Activated naive CD4-positive, alpha-beta T cell treated with anti-CD3 and anti-CD28 coated beads, Interleukin-2, amount 50 U/mL, for 72 hours (primary cell): ENCODE data around the gene CALML5. TPM values are rescaled to one million over a fixed set of nuclear protein-coding genes. Genes with fewer than 3 reads are reported as not detected.
A peak's percentile ranks its signal among the peaks of the same experiment; 100 is the strongest.

Experiments
- ATAC-seq, 2 donors: fragments of 150-1000 bp; cut with Tn5 transposase; 2 replicates each; pipeline ENCODE4 v1.10.0; 2021; ENCODE audit warnings: mild to moderate bottlenecking in 2 of 2, moderate library complexity in 2 of 2
- DNase-seq, 2 donors: peaks; one replicate each; pipeline ENCODE4 v3.0.0; 2021 to 2022; ENCODE audit warnings: low spot score in 2 of 2
- H3K27ac Mint-ChIP-seq, 2 donors: one replicate each; pipeline ENCODE4 v1.8.0; 2022; ENCODE audit warnings: mild to moderate bottlenecking in 2 of 2, mixed read lengths in 2 of 2
- H3K36me3 Mint-ChIP-seq, 2 donors: one replicate each; pipeline ENCODE4 v1.8.0; 2022; ENCODE audit warnings: mixed read lengths in 2 of 2
- H3K9me3 Mint-ChIP-seq, 2 donors: one replicate each; pipeline ENCODE4 v1.8.0; 2022; ENCODE audit warnings: mixed read lengths in 2 of 2
- total RNA-seq, 2 donors: library from RNA; stranded (reverse); gene quantifications; one replicate each; pipeline ENCODE4 v1.2.3, GENCODE V29; 2022

Gene CALML5
- total RNA-seq, 2 donors from 2014 or later, result not detected

DNA sequence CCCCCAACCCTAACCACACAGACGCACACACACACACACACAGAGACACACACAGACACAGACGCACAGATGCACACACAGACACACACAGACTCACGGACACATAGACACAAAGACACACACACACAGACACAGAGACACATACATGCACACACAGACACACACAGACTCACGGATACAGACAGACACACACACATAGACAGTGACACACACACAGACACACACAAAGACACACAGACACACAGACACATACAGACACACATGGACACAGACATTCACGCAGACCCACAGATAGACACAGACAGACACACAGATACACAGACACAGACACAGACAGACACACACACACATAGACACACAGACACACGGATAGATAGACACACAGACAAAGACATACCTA is 2.1 kb downstream of the CALML5 start:
- DNase-seq (no peak), ATAC-seq (no peak)
- Mint-ChIP-seq H3K36me3 (peaks cover 0 to 7% of the 10 kb centered on the region in 2 donors), H3K9me3 (peaks cover under 1 to 6% of the 10 kb centered on the region in 2 donors), H3K27ac (no peak overlapping the region)

DNA sequence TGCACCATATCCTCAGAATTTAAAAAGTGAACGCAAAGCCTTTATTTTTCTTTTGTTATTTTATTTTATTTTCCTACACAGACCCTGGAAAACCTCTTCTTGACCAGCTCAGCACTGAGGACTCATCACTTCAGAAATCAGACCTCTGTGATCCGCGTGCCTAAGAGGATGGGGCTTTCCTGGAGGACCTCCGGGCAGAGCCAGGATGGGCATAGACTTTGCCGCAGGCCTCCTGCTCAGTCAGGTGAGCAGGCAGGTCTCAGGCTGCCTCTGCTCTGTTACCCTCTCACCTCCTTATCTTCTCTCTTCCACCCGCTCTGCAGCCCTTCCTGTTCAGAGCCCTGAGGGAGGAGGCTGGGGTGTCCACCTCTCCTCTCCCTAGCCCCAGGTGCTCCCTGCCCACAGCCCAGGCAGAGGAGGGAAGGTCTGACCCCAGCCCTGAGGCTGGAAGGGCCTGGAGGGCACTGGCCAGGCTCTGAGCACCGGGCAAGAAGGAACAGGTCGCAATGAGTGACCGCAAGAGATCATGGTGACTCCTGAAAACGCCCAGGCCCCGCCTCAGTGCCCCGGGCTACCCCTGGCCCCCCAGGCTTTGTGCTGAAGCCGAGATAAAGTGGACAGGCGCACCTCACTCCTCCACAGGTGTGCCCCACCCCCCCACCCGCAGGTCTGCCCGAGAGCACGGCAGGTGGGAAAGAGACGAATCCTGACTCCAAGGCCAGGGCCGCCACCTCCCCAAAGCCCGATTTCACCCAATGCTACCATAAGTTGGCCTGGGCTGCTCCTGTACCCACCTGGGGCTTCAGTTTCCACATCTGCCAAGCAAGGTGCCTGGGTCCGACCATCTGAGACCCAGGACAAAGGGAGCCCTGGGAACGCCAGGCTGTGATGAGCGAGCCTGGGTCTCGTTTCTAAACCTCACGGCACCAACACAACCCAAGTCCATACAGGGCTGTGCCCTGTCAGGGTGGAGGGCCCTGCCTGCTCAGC is 2.8 kb downstream of the CALML5 start:
- no peak for DNase-seq
- H3K27ac Mint-ChIP-seq, result no peak overlapping the region
- ATAC-seq, result no peak
- peaks cover 6 to 12% of the 10 kb centered on the region in 2 donors for H3K9me3 Mint-ChIP-seq
- H3K36me3 Mint-ChIP-seq, result peaks cover 0 to 14% of the 10 kb centered on the region in 2 donors

DNA sequence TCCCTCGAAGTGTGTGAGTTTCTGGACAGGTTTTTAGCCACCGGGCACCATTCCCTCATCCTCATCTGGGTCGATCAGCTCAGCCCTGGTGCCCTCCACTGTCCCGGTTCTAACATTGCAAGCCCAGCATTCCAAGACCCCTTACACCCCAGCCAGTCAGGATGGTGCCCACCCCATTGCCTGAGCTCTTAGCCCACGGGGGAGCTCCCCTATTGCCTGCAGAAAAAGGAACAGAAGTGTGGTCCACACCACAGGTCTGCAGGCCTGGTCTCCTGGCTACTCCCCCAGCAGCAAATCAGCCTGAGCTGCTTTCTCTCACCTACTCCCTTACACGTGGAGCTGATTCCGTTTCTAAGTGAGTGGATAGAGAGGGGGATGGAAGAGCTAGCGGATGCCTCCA is 4.8 kb downstream of the CALML5 start:
- H3K9me3 Mint-ChIP-seq, result peaks cover 6 to 12% of the 10 kb centered on the region in 2 donors
- DNase-seq (no peak), ATAC-seq (no peak)
- peaks cover 0 to 16% of the 10 kb centered on the region in 2 donors for H3K36me3 Mint-ChIP-seq
- no peak overlapping the region for H3K27ac Mint-ChIP-seq

DNA sequence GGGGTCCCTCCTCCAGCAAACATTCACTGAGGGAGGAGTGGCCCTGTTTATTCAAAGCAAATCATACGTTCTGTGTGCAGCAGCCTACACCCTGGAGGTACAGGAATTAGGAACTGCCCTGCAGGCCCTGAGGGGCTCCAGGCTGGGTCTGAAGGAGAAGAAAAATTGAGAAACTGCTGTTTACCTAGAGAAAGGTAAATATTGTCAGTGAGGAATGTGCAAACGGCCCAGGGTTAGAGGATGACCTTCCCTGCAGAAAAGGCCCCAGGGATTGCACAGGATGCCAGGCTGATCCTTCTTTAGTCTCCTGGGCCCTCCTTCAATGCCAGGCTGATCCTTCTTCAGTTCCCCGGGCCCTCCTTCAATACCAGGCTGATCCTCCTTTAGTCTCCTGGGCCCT is 5.7 kb downstream of the CALML5 start:
- no peak for ATAC-seq
- Mint-ChIP-seq H3K27ac (no peak overlapping the region), H3K9me3 (peaks cover 6 to 12% of the 10 kb centered on the region in 2 donors), H3K36me3 (peaks cover 0 to 16% of the 10 kb centered on the region in 2 donors)
- DNase-seq, result no peak

DNA sequence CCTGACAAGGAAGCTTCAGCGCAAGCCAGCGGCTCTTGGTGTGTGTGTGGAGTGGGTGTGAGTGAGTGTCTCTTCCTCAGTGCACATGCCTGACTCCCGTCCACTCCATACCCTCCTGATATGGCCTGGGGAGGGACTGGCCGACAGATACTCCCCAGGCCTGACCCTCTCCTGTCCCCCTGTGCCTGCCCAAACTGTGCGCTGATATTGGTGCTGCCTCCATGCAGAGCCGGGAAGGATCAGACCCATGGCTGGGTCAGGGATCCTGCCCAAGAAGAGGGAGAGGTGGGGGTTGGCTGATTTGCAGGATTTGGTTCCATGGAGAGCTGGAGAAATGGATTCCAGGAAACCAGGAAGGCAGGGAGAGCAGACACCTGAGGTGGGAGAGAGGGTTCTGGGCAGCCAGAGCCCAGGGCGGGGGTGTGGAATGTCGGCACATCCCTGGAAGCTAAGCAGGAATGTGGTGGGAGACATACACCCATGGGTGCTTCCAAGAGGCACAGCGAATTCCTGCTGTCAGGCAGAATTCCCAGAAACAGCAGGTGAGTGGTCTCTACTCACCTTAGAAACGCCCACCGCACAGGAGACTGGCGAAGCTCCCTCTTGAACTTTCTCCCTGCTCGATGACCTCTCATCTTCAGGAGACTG is 6.3 kb downstream of the CALML5 start:
- no peak overlapping the region for H3K27ac Mint-ChIP-seq
- no peak for ATAC-seq
- peaks cover 6 to 12% of the 10 kb centered on the region in 2 donors for H3K9me3 Mint-ChIP-seq
- no peak for DNase-seq
- peaks cover 0 to 16% of the 10 kb centered on the region in 2 donors for H3K36me3 Mint-ChIP-seq

DNA sequence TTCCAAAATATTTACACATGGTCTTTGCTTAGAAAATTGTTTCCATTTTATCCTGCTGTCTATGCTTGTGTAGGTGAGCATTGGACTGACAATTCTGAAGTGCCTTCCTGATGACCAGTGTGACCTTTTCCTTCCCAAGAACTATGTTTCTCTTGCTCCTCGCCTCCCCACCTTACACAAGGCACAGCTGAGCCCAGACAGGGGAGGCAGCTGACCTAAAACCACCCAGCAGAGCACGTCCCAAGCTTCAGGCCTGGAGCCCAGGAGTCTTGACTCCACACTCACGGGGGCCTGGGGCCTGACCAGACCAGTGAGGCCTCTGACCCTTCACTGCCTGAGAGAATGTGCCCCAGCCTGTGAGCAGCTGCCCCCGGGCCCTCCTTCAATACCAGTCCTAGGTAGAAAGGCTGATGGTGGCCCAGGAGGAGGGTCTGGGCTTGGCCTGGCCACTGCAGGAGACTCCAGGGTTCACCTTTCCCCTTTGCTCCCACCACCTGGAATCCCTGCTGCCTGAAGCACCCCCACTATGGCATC is 7.0 kb downstream of the CALML5 start:
- Mint-ChIP-seq H3K9me3 (peaks cover 6 to 12% of the 10 kb centered on the region in 2 donors), H3K36me3 (peaks cover 0 to 16% of the 10 kb centered on the region in 2 donors), H3K27ac (no peak overlapping the region)
- DNase-seq (no peak), ATAC-seq (no peak)

- Mint-ChIP-seq H3K36me3 (peaks cover 0 to 16% of the 10 kb centered on the region in 2 donors), H3K27ac (peak overlapping the region in 1 of 2 donors; percentile 21), H3K9me3 (peaks cover 6 to 12% of the 10 kb centered on the region in 2 donors)
- DNase-seq, result no peak
- no peak for ATAC-seq
Measured at GRCh38 chr10:5491477-5491876, 7.9 kb downstream of the CALML5 start.

- no peak for ATAC-seq
- Mint-ChIP-seq H3K9me3 (peaks cover 6 to 12% of the 10 kb centered on the region in 2 donors), H3K36me3 (peaks cover 0 to 16% of the 10 kb centered on the region in 2 donors), H3K27ac (peak overlapping the region in 1 of 2 donors; percentile 21)
- no peak for DNase-seq
Measured at GRCh38 chr10:5490698-5491464, 8.5 kb downstream of the CALML5 start.

DNA sequence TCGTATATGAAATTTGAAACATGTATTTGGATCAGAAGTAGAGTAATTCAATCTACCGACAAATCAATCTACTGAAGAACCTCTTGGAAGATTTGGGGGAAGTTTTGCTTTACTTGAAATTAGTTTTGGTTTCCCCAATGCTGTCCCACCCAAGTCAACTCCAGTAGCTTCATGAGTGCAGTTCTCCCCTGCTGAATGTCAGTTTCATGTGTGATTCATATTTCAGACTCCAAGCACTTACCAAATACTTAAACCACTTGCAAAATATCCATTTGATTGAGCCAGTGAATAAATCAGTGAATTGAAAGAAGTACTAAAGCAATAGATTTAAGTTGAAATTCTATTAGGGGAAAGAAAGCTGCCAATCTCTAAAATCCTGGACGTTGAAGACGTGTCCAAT is 9.3 kb downstream of the CALML5 start:
- ATAC-seq (no peak), DNase-seq (no peak)
- Mint-ChIP-seq H3K9me3 (peaks cover 6 to 12% of the 10 kb centered on the region in 2 donors), H3K36me3 (peaks cover 0 to 16% of the 10 kb centered on the region in 2 donors), H3K27ac (no peak overlapping the region)

GRCh38 chr10:5488272-5489161 is 10.9 kb downstream of the CALML5 start:
- peak overlapping the region in 1 of 2 donors; percentile 65 for H3K27ac Mint-ChIP-seq
- ATAC-seq, result no peak
- H3K36me3 Mint-ChIP-seq, result peaks cover 0 to 16% of the 10 kb centered on the region in 2 donors
- no peak for DNase-seq
- peaks cover 6 to 12% of the 10 kb centered on the region in 2 donors for H3K9me3 Mint-ChIP-seq

GRCh38 chr10:5486853-5487235 is 12.5 kb downstream of the CALML5 start:
- Mint-ChIP-seq H3K36me3 (peaks cover 0 to 5% of the 10 kb centered on the region in 2 donors), H3K27ac (no peak overlapping the region), H3K9me3 (peaks cover under 1 to 1% of the 10 kb centered on the region in 2 donors)
- ATAC-seq (no peak), DNase-seq (no peak)

DNA sequence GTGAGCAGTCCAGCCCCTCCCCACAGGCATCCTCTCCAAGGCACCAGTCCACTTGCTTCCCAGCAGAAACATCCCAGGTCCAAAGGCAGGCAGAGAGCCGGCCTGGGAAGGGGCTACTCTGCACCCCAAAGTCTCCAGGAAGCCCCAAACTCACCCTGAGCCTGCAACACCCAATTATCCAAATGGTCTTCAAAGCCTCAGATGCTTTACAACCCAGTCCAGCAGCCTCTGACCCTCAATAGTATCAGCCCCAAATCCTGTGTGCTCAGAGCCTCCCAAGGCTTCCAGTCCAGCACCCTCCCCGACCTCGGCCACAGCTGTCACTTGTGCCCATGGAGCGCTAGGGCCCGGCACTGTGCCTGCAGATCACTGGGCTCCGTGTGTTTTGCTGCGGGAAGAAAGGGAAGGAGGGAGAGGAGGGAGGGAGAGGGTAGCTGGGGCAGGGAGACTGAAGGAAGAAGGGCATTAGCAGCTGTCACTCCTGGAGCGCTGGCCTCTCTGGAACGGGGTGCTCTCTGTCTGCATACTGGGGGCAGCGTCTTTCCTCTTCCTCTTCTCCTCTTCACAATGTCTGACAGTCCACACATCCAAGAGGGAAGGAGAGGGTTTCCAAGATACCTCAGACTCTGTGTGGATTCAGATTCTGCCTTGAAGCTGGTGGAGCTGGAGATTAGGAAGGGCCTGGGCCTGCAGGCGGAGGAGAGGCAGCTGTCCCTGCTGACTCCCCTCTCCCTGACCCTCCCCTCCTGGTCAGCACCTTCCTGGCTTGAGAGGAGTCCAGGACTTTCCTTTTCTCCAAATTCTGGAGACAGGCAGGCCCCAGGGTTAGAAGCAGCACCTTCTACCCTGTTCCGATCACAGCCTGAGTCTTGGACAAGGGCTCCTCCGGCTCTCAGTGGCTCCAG is 13.2 kb downstream of the CALML5 start:
- ATAC-seq (no peak), DNase-seq (no peak)
- H3K27ac Mint-ChIP-seq, result no peak overlapping the region
- H3K36me3 Mint-ChIP-seq, result no peaks in the 10 kb centered on the region
- H3K9me3 Mint-ChIP-seq, result no peaks in the 10 kb centered on the region

GRCh38 chr10:5485290-5485689 is 14.1 kb downstream of the CALML5 start:
- DNase-seq (no peak), ATAC-seq (no peak)
- Mint-ChIP-seq H3K9me3 (no peaks in the 10 kb centered on the region), H3K36me3 (no peaks in the 10 kb centered on the region), H3K27ac (no peak overlapping the region)

DNA sequence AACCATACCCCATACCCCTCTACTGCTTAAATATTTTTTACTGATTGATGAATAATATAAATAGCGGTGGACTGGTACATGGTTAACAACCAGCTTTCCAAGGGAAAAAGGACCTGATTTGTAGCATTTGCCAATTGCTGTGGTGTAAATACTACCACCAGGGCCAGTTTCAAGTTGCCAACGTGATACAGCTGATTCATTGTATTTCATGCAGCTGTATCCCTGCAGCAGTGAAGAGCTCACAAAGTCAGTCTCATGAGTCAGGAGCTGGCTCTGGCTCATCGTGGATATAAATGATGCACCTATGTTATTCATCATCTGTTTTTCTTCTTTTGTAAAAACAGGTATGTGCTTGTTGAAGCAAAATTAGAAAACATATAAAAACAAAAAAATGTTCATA is 15.2 kb downstream of the CALML5 start:
- Mint-ChIP-seq H3K36me3 (no peaks in the 10 kb centered on the region), H3K9me3 (no peaks in the 10 kb centered on the region), H3K27ac (no peak overlapping the region)
- ATAC-seq (no peak), DNase-seq (no peak)

DNA sequence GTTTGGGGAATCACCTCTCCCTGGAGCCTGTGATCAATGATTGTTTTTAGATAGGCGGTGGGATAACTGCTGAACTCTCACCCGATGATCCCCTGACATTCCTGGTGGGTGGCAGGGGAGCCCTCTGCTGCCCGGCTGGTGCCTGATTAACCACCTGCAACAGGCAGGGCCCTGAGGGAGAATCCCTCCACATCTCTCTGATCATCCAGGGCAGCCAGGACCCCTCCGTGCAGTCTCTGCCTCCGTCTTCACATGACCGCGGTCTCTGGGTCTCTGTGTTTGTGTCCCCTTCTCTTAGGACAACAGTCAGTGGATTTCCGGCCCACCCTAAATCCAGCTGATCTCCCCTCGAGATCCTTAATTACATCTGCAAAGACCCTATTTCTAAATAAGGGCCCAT is 17.4 kb downstream of the CALML5 start:
- Mint-ChIP-seq H3K9me3 (no peaks in the 10 kb centered on the region), H3K36me3 (no peaks in the 10 kb centered on the region), H3K27ac (peak overlapping the region in 1 of 2 donors; percentile 8)
- ATAC-seq, result no peak
- peak in 1 of 2 donors; percentile 21 for DNase-seq
